Measurements from ENCODE around the gene CNTNAP5. TPM values are rescaled to one million over a fixed set of nuclear protein-coding genes. Genes with fewer than 3 reads are reported as not detected.

Gene CNTNAP5
- total and polyA plus RNA-seq, 2 of the 8 experiments (the other 6 are each of a cell fraction or from before 2014, with no cell fraction given) = 0.11 to 0.76 TPM

- no peak overlapping the region for H3K27ac ChIP-seq (ENCODE audit: low read depth, low read length)
- H4K8ac ChIP-seq (ENCODE audit: extremely low read depth, insufficient read depth, low read length) = no peak overlapping the region
- no peak overlapping the region for H2BK15ac ChIP-seq (ENCODE audit: low read length)
- CTCF ChIA-PET (ENCODE audit: partially characterized antibody) = interaction anchor here (1.4 kb wide), 1 partner anchor 16 kb away, joined by 4 read pairs; no protein-coding TSS in a partner anchor
- no peaks in the 10 kb centered on the region for H3K79me2 ChIP-seq (ENCODE audit: control insufficient read depth in 1 of 2, insufficient read depth in 2 of 2, low read length in 2 of 2)
- H2AFZ ChIP-seq (ENCODE audit: low read length) = no peak overlapping the region
- no peak overlapping the region for H4K5ac ChIP-seq (ENCODE audit: insufficient read length, low read depth, low read length)
- no peak overlapping the region for H4K91ac ChIP-seq (replicated peaks; ENCODE audit: insufficient read length, low read length)
- H3K14ac ChIP-seq (ENCODE audit: insufficient read length) = no peak overlapping the region
- H3K4me2 ChIP-seq (ENCODE audit: insufficient read depth in 1 of 2, low read depth in 2 of 2, low read length in 2 of 2) = no peak overlapping the region
- no peaks in the 10 kb centered on the region for H3K27me3 ChIP-seq (replicated peaks in 1 of 4; ENCODE audit: control insufficient read depth in 3 of 4, extremely low read depth in 1 of 4, insufficient read depth in 3 of 4, low read length in 3 of 4)
- no peak overlapping the region for H2AK5ac ChIP-seq (ENCODE audit: low read depth, low read length)
- 91% methylated on average over 3 of the region's 3 CpGs; no CpG with 5 or more reads in 1 of the 2 experiments for WGBS, 2 experiments (ENCODE audit: extremely low coverage in 1 of 2, insufficient coverage in 1 of 2, insufficient read length in 1 of 2, insufficient replicate concordance in 2 of 2, low coverage in 1 of 2, low lambda C conversion rate in 2 of 2, missing lambda C conversion rate in 1 of 2)
- no peaks in the 10 kb centered on the region for H3K79me1 ChIP-seq (ENCODE audit: low read depth, low read length)
- no peak overlapping the region for H3K9ac ChIP-seq (replicated peaks in 1 of 4; ENCODE audit: extremely low read depth in 1 of 4, low read depth in 3 of 4, low read length in 3 of 4)
- DNase-seq (ENCODE audit: low read depth in 1 of 2, low spot score in 2 of 2) = no peak
- no peaks in the 10 kb centered on the region for H3K23me2 ChIP-seq (ENCODE audit: low read depth, low read length)
- POLR2A ChIA-PET (ENCODE audit: partially characterized antibody) = no interaction called here
- H3K56ac ChIP-seq (replicated peaks; ENCODE audit: insufficient read length, low read depth, low read length) = no peak overlapping the region
- no peak overlapping the region for H3K4ac ChIP-seq (replicated peaks; ENCODE audit: insufficient read length, low read depth, low read length)
- no peaks in the 10 kb centered on the region for H3K4me1 ChIP-seq (replicated peaks in 1 of 4; ENCODE audit: control insufficient read depth in 3 of 4, insufficient read depth in 4 of 4, low read length in 3 of 4)
- no peak overlapping the region for H2BK5ac ChIP-seq (ENCODE audit: low read depth, low read length)
- H4K20me1 ChIP-seq (replicated peaks in 1 of 2; ENCODE audit: control insufficient read depth in 1 of 2, insufficient read depth in 2 of 2, low read length in 2 of 2) = no peaks in the 10 kb centered on the region
- no peak overlapping the region for H3K23ac ChIP-seq (ENCODE audit: insufficient read length)
- no peak overlapping the region for H3K18ac ChIP-seq (ENCODE audit: extremely low read depth, low read length)
- no peak overlapping the region for H2BK12ac ChIP-seq (ENCODE audit: low read depth, low read length)
- no peak overlapping the region for H3K4me3 ChIP-seq (ENCODE audit: extremely low read depth in 1 of 4, insufficient read depth in 2 of 4, low read depth in 3 of 4, low read length in 4 of 4)
- H2BK120ac ChIP-seq (replicated peaks; ENCODE audit: low read depth, low read length) = no peak overlapping the region
- TF ChIP-seq USF2 (IDR thresholded peaks at IDR 0.05; ENCODE audit: low read length) (no peak), YY1 (IDR thresholded peaks at IDR 0.05; ENCODE audit: low read depth, low read length) (no peak)
- no peak for FAIRE-seq
- no peak overlapping the region for H2BK20ac ChIP-seq (ENCODE audit: low read length)
- H3K36me3 ChIP-seq (ENCODE audit: control insufficient read depth in 2 of 4, insufficient read depth in 4 of 4, low read length in 3 of 4) = no peaks in the 10 kb centered on the region
- H3K9me3 ChIP-seq (ENCODE audit: insufficient read depth in 2 of 2, low read depth in 1 of 2, low read length in 1 of 2) = no peaks in the 10 kb centered on the region; a peak in 1 of 4 replicates
These were observed 811.3 kb downstream of the CNTNAP5 start for GRCh38 chr2:124836416-124836815.

All from H1 (cell line).